Transverse colon (tissue), 4 donors: ENCODE measurements around the gene PSMF1. TPM values are rescaled to one million over a fixed set of nuclear protein-coding genes. Genes with fewer than 3 reads are reported as not detected.

Source experiments
- DNase-seq: peaks from one replicate; pipeline ENCODE4 v3.0.0-alpha.2; 2019
- H3K27ac ChIP-seq, 4 donors: fragments of 200-600 bp; sonication (generic); 2 replicates each; pipeline ENCODE4 v1.5.1; 2016 to 2018; ENCODE audit warnings: inconsistent platforms in 4 of 4
- H3K27me3 ChIP-seq: fragments of 200-600 bp; sonication (generic); 2 replicates; pipeline ENCODE4 v1.5.1; 2017; ENCODE audit warnings: inconsistent platforms
- H3K36me3 ChIP-seq, 4 donors: fragments of 200-600 bp; sonication (generic); 2 replicates each; pipeline ENCODE4 v1.5.1; 2017 to 2019; ENCODE audit warnings: inconsistent platforms in 4 of 4
- H3K4me1 ChIP-seq, 4 donors: fragments of 200-600 bp; sonication (generic); 2 replicates each; pipeline ENCODE4 v1.5.1; 2017 to 2020; ENCODE audit warnings: inconsistent platforms in 4 of 4
- H3K4me3 ChIP-seq, 4 donors: fragments of 200-600 bp; sonication (generic); 1 replicate in 1 of 4; 2 replicates in 3 of 4; pipeline versions ENCODE4 v1.5.1 to v1.6.1; 2017 to 2019; ENCODE audit warnings: inconsistent platforms in 4 of 4
- H3K9me3 ChIP-seq, 2 donors: fragments of 200-600 bp; sonication (generic); 2 replicates each; pipeline ENCODE4 v1.5.1; 2017 to 2019; ENCODE audit warnings: inconsistent platforms in 2 of 2
- EP300 ChIP-seq: sonication (generic); formaldehyde crosslinking; IDR thresholded peaks from one replicate; pipeline ENCODE4 v1.6.1; 2017; ENCODE audit warnings: antibody characterized with exemption, low read depth
- POLR2A ChIP-seq: fragments of 450-650 bp; IDR thresholded peaks from one replicate; pipeline ENCODE4 v1.6.1; 2016; ENCODE audit warnings: antibody characterized with exemption, mild to moderate bottlenecking, moderate library complexity
- POLR2AphosphoS5 ChIP-seq, 3 donors: sonication (generic); formaldehyde crosslinking; IDR thresholded peaks; one replicate each; pipeline ENCODE4 v1.6.1; 2016; ENCODE audit warnings: antibody characterized with exemption in 3 of 3
- WGBS, 2 donors: methylation state at CpG; one replicate each; pipeline ENCODE4 v1.1.5; 2018; ENCODE audit warnings: low coverage in 1 of 2; 5-methylcytosine and 5-hydroxymethylcytosine counted together
- in situ Hi-C, 4 donors: fragments of 200-750 bp; cut with MboI; loops; one replicate each; pipeline versions ENCODE4 v1.15.0 to v1.15.1; 2017; ENCODE audit warnings: low sequenced_read_pairs in 3 of 4, low pct_ligation_motif_present in 1 of 4, low pct_unique_long_range_greater_than_20kb in 1 of 4
- intact Hi-C: fragments of 100-400 bp; cut with DNase I; formaldehyde crosslinking; loops from one replicate; pipeline ENCODE4 v1.15.1; 2023; ENCODE audit warnings: low total_unique reads
- total RNA-seq, 4 donors: library from RNA; depleted of rRNA; stranded (reverse); fragments of >200 nt; gene quantifications; one replicate each; pipeline ENCODE4 v1.1.0, GENCODE V29; 2016
- TF ChIP-seq, protein P1 (sequence below), 5 experiments: fragments of 200-600 bp in 3 of 5; fragments of 450-650 bp in 2 of 5; sonication (generic) in 3 of 5; IDR thresholded peaks; 1 replicate in 2 of 5; 2 replicates in 3 of 5; pipeline ENCODE4 v1.5.1; 2016 to 2017; ENCODE audit warnings: antibody characterized with exemption in 5 of 5, inconsistent platforms in 3 of 5, mild to moderate bottlenecking in 2 of 5, moderate library complexity in 1 of 5

PSMF1 gene
- total RNA-seq, 4 donors from 2014 or later: 55.1 to 173 (median 120) TPM

DNA sequence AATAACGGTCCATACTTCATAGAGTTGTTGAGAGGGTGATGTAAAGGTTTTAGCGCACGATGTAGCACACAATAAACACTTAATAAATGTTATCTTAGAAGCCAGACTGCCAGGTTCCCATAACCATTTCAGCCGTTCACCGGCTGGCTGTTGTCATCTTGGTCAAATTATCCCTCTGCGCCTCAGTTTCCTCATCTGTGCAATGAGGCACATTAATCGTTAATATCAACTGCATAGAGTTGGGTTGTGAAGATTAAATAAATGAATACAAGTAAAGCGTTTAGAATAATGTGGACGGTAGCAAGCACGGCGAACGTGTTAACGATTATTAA is 432 bp upstream of the PSMF1 start:
- no peaks in the 10 kb centered on the region for H3K9me3 ChIP-seq
- DNase-seq: no peak
- no peaks in the 10 kb centered on the region for H3K27me3 ChIP-seq
- H3K36me3 ChIP-seq: no peaks in the 10 kb centered on the region
- H3K4me1 ChIP-seq: peaks cover 26 to 46% (median 34%) of the 10 kb centered on the region in 4 donors
- H3K4me3 ChIP-seq: peak overlapping the region; percentile 70 to 100 (median 78)
- TF ChIP-seq, protein P1, sequence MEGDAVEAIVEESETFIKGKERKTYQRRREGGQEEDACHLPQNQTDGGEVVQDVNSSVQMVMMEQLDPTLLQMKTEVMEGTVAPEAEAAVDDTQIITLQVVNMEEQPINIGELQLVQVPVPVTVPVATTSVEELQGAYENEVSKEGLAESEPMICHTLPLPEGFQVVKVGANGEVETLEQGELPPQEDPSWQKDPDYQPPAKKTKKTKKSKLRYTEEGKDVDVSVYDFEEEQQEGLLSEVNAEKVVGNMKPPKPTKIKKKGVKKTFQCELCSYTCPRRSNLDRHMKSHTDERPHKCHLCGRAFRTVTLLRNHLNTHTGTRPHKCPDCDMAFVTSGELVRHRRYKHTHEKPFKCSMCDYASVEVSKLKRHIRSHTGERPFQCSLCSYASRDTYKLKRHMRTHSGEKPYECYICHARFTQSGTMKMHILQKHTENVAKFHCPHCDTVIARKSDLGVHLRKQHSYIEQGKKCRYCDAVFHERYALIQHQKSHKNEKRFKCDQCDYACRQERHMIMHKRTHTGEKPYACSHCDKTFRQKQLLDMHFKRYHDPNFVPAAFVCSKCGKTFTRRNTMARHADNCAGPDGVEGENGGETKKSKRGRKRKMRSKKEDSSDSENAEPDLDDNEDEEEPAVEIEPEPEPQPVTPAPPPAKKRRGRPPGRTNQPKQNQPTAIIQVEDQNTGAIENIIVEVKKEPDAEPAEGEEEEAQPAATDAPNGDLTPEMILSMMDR (IDR thresholded peaks at IDR 0.05): no peak
- TF ChIP-seq EP300 (no peak), POLR2A (no peak)
- intact Hi-C loops: no loop called here
- in situ Hi-C loops: loop anchor here in 3 of 4 donors (25.0 kb wide), 3 partner anchors 281 to 344 kb away; partner anchors contain the start of genes NSFL1C (in 2 of the 3) and FAM110A (in 1 of the 3)
- WGBS, 2 donors: 15 to 57% methylated on average over 5 to 13 of the region's 13 CpGs
- peak overlapping the region; percentile 82 to 91 (median 86) for H3K27ac ChIP-seq

DNA sequence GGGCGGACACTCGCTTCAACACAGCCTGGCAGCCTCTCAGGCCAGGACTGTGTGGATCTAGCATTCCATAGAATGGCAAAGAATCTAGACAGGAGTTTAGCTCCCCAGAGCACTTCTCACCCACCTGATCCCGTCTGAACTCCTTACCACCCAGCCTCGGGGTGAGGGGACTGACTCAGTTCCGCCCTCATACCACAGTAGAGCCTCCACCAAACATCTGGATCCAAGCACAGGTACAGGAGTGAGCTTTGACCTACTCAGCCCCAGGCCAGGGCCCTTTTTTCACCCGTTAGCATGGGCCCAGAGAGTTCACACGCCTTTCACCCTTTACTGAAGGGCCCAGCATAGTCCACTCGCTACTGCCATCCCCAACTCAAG is 715 bp downstream of the PSMF1 start:
- H3K27ac ChIP-seq: peak overlapping the region; percentile 82 to 91 (median 86)
- in situ Hi-C loops (loop anchor here in 3 of 4 donors (25.0 kb wide), 3 partner anchors 282 to 343 kb away; partner anchors contain the start of genes NSFL1C (in 2 of the 3) and FAM110A (in 1 of the 3)), intact Hi-C loops (no loop called here)
- DNase-seq: no peak
- H3K27me3 ChIP-seq: no peaks in the 10 kb centered on the region
- TF ChIP-seq POLR2AphosphoS5 (IDR thresholded peaks at IDR 0.05) (no peak), POLR2A (no peak), EP300 (no peak)
- TF ChIP-seq, protein P1 (IDR thresholded peaks at IDR 0.05): no peak
- 6% methylated on average over 7 of the region's 8 CpGs; no CpG with 5 or more reads in 1 of the 2 donors for WGBS, 2 donors
- H3K4me1 ChIP-seq: peaks cover 26 to 57% (median 34%) of the 10 kb centered on the region in 4 donors
- no peaks in the 10 kb centered on the region for H3K9me3 ChIP-seq
- peak overlapping the region; percentile 70 to 100 (median 78) for H3K4me3 ChIP-seq
- no peaks in the 10 kb centered on the region for H3K36me3 ChIP-seq

GRCh38 chr20:1119524-1119923 is 1.1 kb downstream of the PSMF1 start:
- peak overlapping the region; percentile 82 to 91 (median 86) for H3K27ac ChIP-seq
- intact Hi-C loops: no loop called here
- WGBS, 2 donors: 0 to 10% methylated on average over 1 to 3 of the region's 3 CpGs

GRCh38 chr20:1121429-1121828 is 3.0 kb downstream of the PSMF1 start:
- Histone ChIP-seq H3K4me3 (no peak overlapping the region), H3K27me3 (no peaks in the 10 kb centered on the region), H3K4me1 (peaks cover 26 to 59% (median 34%) of the 10 kb centered on the region in 4 donors), H3K36me3 (peaks cover 0 to 14% (median 5%) of the 10 kb centered on the region in 4 donors), H3K27ac (no peak overlapping the region), H3K9me3 (no peaks in the 10 kb centered on the region)
- in situ Hi-C loops (loop anchor here (10.0 to 25.0 kb wide), 4 partner anchors 93 to 341 kb away; partner anchors contain the start of genes NSFL1C (in 2 of the 4) and FAM110A (in 1 of the 4)), intact Hi-C loops (no loop called here)
- DNase-seq: no peak
- TF ChIP-seq, protein P1 (IDR thresholded peaks at IDR 0.05): no peak
- TF ChIP-seq EP300: no peak
- no peak for TF ChIP-seq POLR2A
- no peak for TF ChIP-seq POLR2AphosphoS5 (IDR thresholded peaks at IDR 0.05)
- 80 to 93% methylated on average over 1 of the region's 1 CpG for WGBS, 2 donors

More at GRCh38 chr20:1119524-1119923, 1.1 kb downstream of the PSMF1 start:
- TF ChIP-seq, protein P1 (IDR thresholded peaks at IDR 0.05): no peak
- TF ChIP-seq POLR2AphosphoS5 (IDR thresholded peaks at IDR 0.05): no peak
- no peak for TF ChIP-seq EP300
- no peak for TF ChIP-seq POLR2A
- DNase-seq: no peak
- H3K36me3 ChIP-seq: no peaks in the 10 kb centered on the region
- peaks cover 26 to 59% (median 34%) of the 10 kb centered on the region in 4 donors for H3K4me1 ChIP-seq
- no peaks in the 10 kb centered on the region for H3K27me3 ChIP-seq
- in situ Hi-C loops: loop anchor here in 3 of 4 donors (25.0 kb wide), 3 partner anchors 282 to 343 kb away; partner anchors contain the start of genes NSFL1C (in 2 of the 3) and FAM110A (in 1 of the 3)
- peak overlapping the region; percentile 70 to 100 (median 78) for H3K4me3 ChIP-seq
- H3K9me3 ChIP-seq: no peaks in the 10 kb centered on the region
